Brain pericyte (primary cell): Measurements from ENCODE around the gene MAP1LC3C.

Experiments
- DNase-seq: peaks from one replicate; pipeline ENCODE4 v3.0.0-alpha.2; 2012; ENCODE audit warnings: low read depth, low spot score

Gene MAP1LC3C

GRCh38 chr1:241999026-241999425 lies at the start of gene MAP1LC3C:
Gene MAP1LC3C (minus strand): TSS chr1:241999098. CDS start chr1:241999008, 90 bp downstream.
- no peak for DNase-seq

GRCh38 chr1:242043165-242043564 lies 44.3 kb upstream of the MAP1LC3C start:
- no peak for DNase-seq

GRCh38 chr1:242034392-242034791 lies 35.5 kb upstream of the MAP1LC3C start:
- DNase-seq: no peak

- DNase-seq: no peak
Measured at GRCh38 chr1:242033447-242033846, 34.5 kb upstream of the MAP1LC3C start.

- no peak for DNase-seq
Measured at GRCh38 chr1:242030071-242030470, 31.2 kb upstream of the MAP1LC3C start.

GRCh38 chr1:242025681-242026080 lies 26.8 kb upstream of the MAP1LC3C start:
- no peak for DNase-seq

- DNase-seq: no peak
Measured at GRCh38 chr1:242023805-242024204, 24.9 kb upstream of the MAP1LC3C start.

- DNase-seq: no peak
Measured at GRCh38 chr1:242019018-242019417, 20.1 kb upstream of the MAP1LC3C start.

- DNase-seq: no peak
Measured at GRCh38 chr1:242017580-242018233, 18.8 kb upstream of the MAP1LC3C start.

- DNase-seq: no peak
Measured at GRCh38 chr1:242016479-242016878, 17.6 kb upstream of the MAP1LC3C start.

GRCh38 chr1:242011894-242012660 lies 13.2 kb upstream of the MAP1LC3C start:
- no peak for DNase-seq

- no peak for DNase-seq
Measured at GRCh38 chr1:242008826-242009495, 10.1 kb upstream of the MAP1LC3C start.

- DNase-seq: no peak
Measured at GRCh38 chr1:242006976-242007375, 8.1 kb upstream of the MAP1LC3C start.

- DNase-seq: no peak
Measured at GRCh38 chr1:242005866-242006535, 7.1 kb upstream of the MAP1LC3C start.

- DNase-seq: no peak
Measured at GRCh38 chr1:242004751-242005495, 6.0 kb upstream of the MAP1LC3C start.

- no peak for DNase-seq
Measured at GRCh38 chr1:242002510-242002909, 3.6 kb upstream of the MAP1LC3C start.

GRCh38 chr1:242002072-242002471 lies 3.2 kb upstream of the MAP1LC3C start:
- no peak for DNase-seq

GRCh38 chr1:242000434-242000833 lies 1.5 kb upstream of the MAP1LC3C start:
- DNase-seq: no peak

GRCh38 chr1:241998412-241998921 lies 431 bp downstream of the MAP1LC3C start:
- DNase-seq: peak; percentile 32

GRCh38 chr1:241997401-241997998 lies 1.4 kb downstream of the MAP1LC3C start:
- DNase-seq: no peak

- no peak for DNase-seq
Measured at GRCh38 chr1:241994171-241994570, 4.7 kb downstream of the MAP1LC3C start.
